H9 (cell line): ENCODE measurements around the gene CCDC102A. TPM values are rescaled to one million over a fixed set of nuclear protein-coding genes. Genes with fewer than 3 reads are reported as not detected.

Source experiments
- DNase-seq: peaks from one replicate; pipeline ENCODE4 v3.0.0-alpha.2; 2017
- H2AFZ ChIP-seq: one replicate; pipeline ENCODE4 v1.6.1; 2013; ENCODE audit warnings: mild to moderate bottlenecking, low read length, control low read depth, moderate library complexity
- H2AK5ac ChIP-seq: 2 replicates; pipeline ENCODE4 v1.6.1; 2013; ENCODE audit warnings: low read length, control low read depth, mixed read lengths; ENCODE audit not compliant: insufficient read length
- H2BK120ac ChIP-seq: one replicate; pipeline ENCODE4 v1.6.1; 2013; ENCODE audit warnings: low read depth, mild to moderate bottlenecking, low read length, control low read depth, inconsistent platforms; ENCODE audit not compliant: poor library complexity, severe bottlenecking
- H2BK12ac ChIP-seq: 2 replicates; pipeline ENCODE4 v1.6.1; 2013; ENCODE audit warnings: low read length, control low read depth, mixed read lengths, low read depth; ENCODE audit not compliant: insufficient read length
- H2BK15ac ChIP-seq: 2 replicates; pipeline ENCODE4 v1.6.1; 2013; ENCODE audit warnings: low read depth, low read length, control low read depth
- H2BK20ac ChIP-seq: one replicate; pipeline ENCODE4 v1.6.1; 2013; ENCODE audit warnings: low read depth, mild to moderate bottlenecking, low read length, control low read depth, inconsistent platforms; ENCODE audit not compliant: poor library complexity, severe bottlenecking
- H2BK5ac ChIP-seq: 2 replicates; pipeline ENCODE4 v1.6.1; 2013; ENCODE audit warnings: low read length, control low read depth, mixed read lengths; ENCODE audit not compliant: insufficient read length
- H3K14ac ChIP-seq: 2 replicates; pipeline ENCODE4 v1.6.1; 2013; ENCODE audit warnings: low read length, control low read depth; ENCODE audit not compliant: insufficient read depth
- H3K18ac ChIP-seq: 2 replicates; pipeline ENCODE4 v1.6.1; 2013; ENCODE audit warnings: low read depth, mild to moderate bottlenecking, mixed read lengths, low read length, control low read depth; ENCODE audit not compliant: insufficient read length
- H3K23ac ChIP-seq: 2 replicates; pipeline ENCODE4 v1.6.1; 2013; ENCODE audit warnings: low read length, control low read depth, mixed read lengths, low read depth; ENCODE audit not compliant: insufficient read length
- H3K23me2 ChIP-seq: 2 replicates; pipeline ENCODE4 v1.6.1; 2013; ENCODE audit warnings: low read depth, mild to moderate bottlenecking, mixed read lengths, low read length, control low read depth; ENCODE audit not compliant: insufficient read length, poor library complexity, severe bottlenecking
- H3K27ac ChIP-seq: 2 replicates; pipeline ENCODE4 v1.5.1; 2013; ENCODE audit warnings: low read length, control low read depth, mixed read lengths, low read depth; ENCODE audit not compliant: insufficient read length
- H3K27me3 ChIP-seq: 2 replicates; pipeline ENCODE4 v1.6.1; 2013; ENCODE audit warnings: low read length, control low read depth, inconsistent platforms; ENCODE audit not compliant: insufficient read depth
- H3K4ac ChIP-seq: 2 replicates; pipeline ENCODE4 v1.6.1; 2013; ENCODE audit warnings: low read depth, mild to moderate bottlenecking, control low read depth, inconsistent platforms, low read length, moderate library complexity
- H3K4me1 ChIP-seq: 2 replicates; pipeline ENCODE4 v1.6.1; 2013; ENCODE audit warnings: low read length, control low read depth, inconsistent platforms; ENCODE audit not compliant: insufficient read depth
- H3K4me2 ChIP-seq: 2 replicates; pipeline ENCODE4 v1.6.1; 2013; ENCODE audit warnings: low read length, control low read depth, mixed read lengths; ENCODE audit not compliant: insufficient read length, insufficient read depth
- H3K56ac ChIP-seq: 2 replicates; pipeline ENCODE4 v1.6.1; 2013; ENCODE audit warnings: low read depth, mild to moderate bottlenecking, mixed read lengths, low read length, control low read depth; ENCODE audit not compliant: insufficient read length
- H3K79me1 ChIP-seq: 2 replicates; pipeline ENCODE4 v1.6.1; 2013; ENCODE audit warnings: low read depth, mild to moderate bottlenecking, moderate library complexity, low read length, control low read depth, inconsistent platforms; ENCODE audit not compliant: insufficient read depth, poor library complexity, severe bottlenecking
- H3K79me2 ChIP-seq: 2 replicates; pipeline ENCODE4 v1.6.1; 2013; ENCODE audit warnings: low read length, control low read depth, inconsistent platforms; ENCODE audit not compliant: insufficient read depth
- H3K9ac ChIP-seq: 2 replicates; pipeline ENCODE4 v1.6.1; 2013; ENCODE audit warnings: low read length, control low read depth, mixed read lengths; ENCODE audit not compliant: insufficient read length; ENCODE audit errors: extremely low read depth
- H3K9me3 ChIP-seq: one replicate; pipeline ENCODE4 v1.6.1; 2013; ENCODE audit warnings: low read depth, low read length, inconsistent platforms; ENCODE audit not compliant: control insufficient read depth
- H3T11ph ChIP-seq: one replicate; pipeline ENCODE4 v1.6.1; 2013; ENCODE audit warnings: mild to moderate bottlenecking, low read length, control low read depth, inconsistent platforms
- H4K20me1 ChIP-seq: one replicate; pipeline ENCODE4 v1.6.1; 2013; ENCODE audit not compliant: control insufficient read depth, insufficient read length, insufficient read depth
- H4K5ac ChIP-seq: 2 replicates; pipeline ENCODE4 v1.6.1; 2013; ENCODE audit warnings: low read depth, mild to moderate bottlenecking, mixed read lengths, low read length, control low read depth; ENCODE audit not compliant: insufficient read length
- H4K8ac ChIP-seq: replicated peaks from 2 replicates; pipeline ENCODE4 v1.6.1; 2013; ENCODE audit warnings: low read length, control low read depth, mixed read lengths, low read depth; ENCODE audit not compliant: insufficient read length
- H4K91ac ChIP-seq: 2 replicates; pipeline ENCODE4 v1.6.1; 2013; ENCODE audit warnings: low read depth, mild to moderate bottlenecking, moderate library complexity, mixed read lengths, low read length, control low read depth; ENCODE audit not compliant: insufficient read length
- H3K27ac Mint-ChIP-seq, 3 experiments: 2 replicates in 2 of 3; 3 replicates in 1 of 3; pipeline ENCODE4 v1.8.0; 2020 to 2021; ENCODE audit warnings: mixed read lengths in 3 of 3, mild to moderate bottlenecking in 1 of 3, moderate library complexity in 1 of 3
- H3K27me3 Mint-ChIP-seq: 2 replicates; pipeline ENCODE4 v1.8.0; 2021; ENCODE audit warnings: low read depth, mild to moderate bottlenecking, moderate library complexity, mixed read lengths
- H3K36me3 Mint-ChIP-seq, 3 experiments: 2 replicates in 2 of 3; 3 replicates in 1 of 3; pipeline ENCODE4 v1.8.0; 2020 to 2021; ENCODE audit warnings: low read depth in 3 of 3, mixed read lengths in 3 of 3; ENCODE audit not compliant: insufficient read depth in 1 of 3
- H3K4me1 Mint-ChIP-seq, 2 experiments: 2 replicates each; pipeline ENCODE4 v1.8.0; 2020; ENCODE audit warnings: mixed read lengths in 2 of 2
- H3K4me3 Mint-ChIP-seq, 2 experiments: 2 replicates in 1 of 2; 3 replicates in 1 of 2; pipeline ENCODE4 v1.8.0; 2020 to 2021; ENCODE audit warnings: mild to moderate bottlenecking in 2 of 2, mixed read lengths in 2 of 2, moderate library complexity in 1 of 2
- H3K9me3 Mint-ChIP-seq, 2 experiments: 2 replicates in 1 of 2; 3 replicates in 1 of 2; pipeline ENCODE4 v1.8.0; 2020; ENCODE audit warnings: mild to moderate bottlenecking in 2 of 2, mixed read lengths in 2 of 2, moderate library complexity in 1 of 2
- CTCF ChIP-seq: fragments of 200-600 bp; sonication (generic); conservative IDR thresholded peaks from 3 replicates; pipeline ENCODE4 v1.8.0; 2021; ENCODE audit warnings: antibody characterized with exemption, mild to moderate bottlenecking
- WGBS: extraction: QIAGEN DNeasy Blood & Tissue Kit; methylation state at CpG from one replicate; pipeline ENCODE4 v1.1.7; 2013; ENCODE audit warnings: missing lambda C conversion rate, low lambda C conversion rate, mixed read lengths; ENCODE audit not compliant: insufficient read length; ENCODE audit errors: extremely low coverage; 5-methylcytosine and 5-hydroxymethylcytosine counted together
- total RNA-seq: library from RNA; stranded (reverse); gene quantifications from 2 replicates; pipeline ENCODE4 v1.2.1, GENCODE V29; 2021

Gene CCDC102A
- total RNA-seq, 1 experiment from 2014 or later: 8.2 TPM

GRCh38 chr16:57464523-57464922, 71.8 kb downstream of the CCDC102A start:
- Histone ChIP-seq H2BK120ac (no peak overlapping the region), H3K18ac (no peak overlapping the region), H4K20me1 (no peaks in the 10 kb centered on the region), H2BK5ac (no peak overlapping the region), H3K9me3 (no peaks in the 10 kb centered on the region), H3K27ac (no peak overlapping the region), H3K23ac (no peak overlapping the region), H3K23me2 (peaks cover 4% of the 10 kb centered on the region), H3K4me2 (no peak overlapping the region), H2BK12ac (no peak overlapping the region), H4K8ac (no peak overlapping the region), H2BK20ac (no peak overlapping the region), H3K79me2 (peaks cover 7% of the 10 kb centered on the region; the same call in 1 of the 2 replicates), H3K79me1 (no peaks in the 10 kb centered on the region), H4K91ac (no peak overlapping the region), H2BK15ac (no peak overlapping the region), H3K4ac (no peak overlapping the region), H3K27me3 (no peaks in the 10 kb centered on the region), H4K5ac (no peak overlapping the region), H3K56ac (no peak overlapping the region), H3K14ac (no peak overlapping the region), H2AFZ (no peak overlapping the region), H3K4me1 (no peaks in the 10 kb centered on the region), H3K9ac (no peak overlapping the region), H2AK5ac (no peak overlapping the region), H3T11ph (no peak overlapping the region)
- peaks cover 27 to 80% (median 63%) of the 10 kb centered on the region in 3 experiments; a peak in 6 of 7 replicates for H3K36me3 Mint-ChIP-seq
- DNase-seq: no peak
- H3K27me3 Mint-ChIP-seq: no peaks in the 10 kb centered on the region
- no peaks in the 10 kb centered on the region for H3K9me3 Mint-ChIP-seq
- no CpG with 5 or more reads among the region's 2 CpGs for WGBS
- no peak overlapping the region for H3K4me3 Mint-ChIP-seq
- H3K4me1 Mint-ChIP-seq: peaks cover 3 to 6% of the 10 kb centered on the region in 2 experiments
- no peak for TF ChIP-seq CTCF
- no peak overlapping the region for H3K27ac Mint-ChIP-seq
